Loucy (cell line): ENCODE results near the gene GLB1L.

Source experiments
- H2AFZ ChIP-seq: fragments of 200-600 bp; sonication (generic); 2 replicates; pipeline ENCODE4 v1.6.0; 2016; ENCODE audit warnings: antibody characterized with exemption, mild to moderate bottlenecking, low read length, moderate library complexity
- H3F3A ChIP-seq: fragments of 200-600 bp; 2 replicates; pipeline ENCODE4 v1.6.0; 2016; ENCODE audit warnings: antibody characterized with exemption, low read depth, mild to moderate bottlenecking
- H3K27me3 ChIP-seq: fragments of 200-600 bp; sonication (generic); 2 replicates; pipeline ENCODE4 v1.6.1; 2014; ENCODE audit warnings: low read length, mild to moderate bottlenecking; ENCODE audit not compliant: insufficient read depth, poor library complexity, severe bottlenecking
- H3K36me3 ChIP-seq: fragments of 200-600 bp; sonication (generic); 2 replicates; pipeline ENCODE4 v1.6.1; 2016; ENCODE audit warnings: low read length; ENCODE audit not compliant: insufficient read depth
- H3K4me1 ChIP-seq: fragments of 200-600 bp; sonication (generic); 2 replicates; pipeline ENCODE4 v1.5.1; 2014; ENCODE audit warnings: low read length, mild to moderate bottlenecking; ENCODE audit not compliant: insufficient read depth, poor library complexity, severe bottlenecking
- H3K4me2 ChIP-seq: fragments of 200-600 bp; sonication (generic); 2 replicates; pipeline ENCODE4 v1.6.0; 2014; ENCODE audit warnings: antibody characterized with exemption, low read length, low read depth, mild to moderate bottlenecking; ENCODE audit not compliant: poor library complexity, severe bottlenecking
- H3K4me3 ChIP-seq: fragments of 200-600 bp; sonication (generic); 2 replicates; pipeline ENCODE4 v1.5.1; 2014; ENCODE audit warnings: low read length, mild to moderate bottlenecking, mixed read lengths; ENCODE audit not compliant: poor library complexity, severe bottlenecking
- H3K79me2 ChIP-seq: fragments of 200-600 bp; sonication (generic); 2 replicates; pipeline ENCODE4 v1.6.1; 2014; ENCODE audit warnings: low read length; ENCODE audit not compliant: insufficient read depth
- H3K9ac ChIP-seq: fragments of 200-600 bp; sonication (generic); 2 replicates; pipeline ENCODE4 v1.6.0; 2014; ENCODE audit warnings: mild to moderate bottlenecking, low read depth, low read length, moderate library complexity; ENCODE audit not compliant: poor library complexity, severe bottlenecking
- H3K9me2 ChIP-seq: fragments of 200-600 bp; sonication (generic); replicated peaks from 2 replicates; pipeline ENCODE4 v1.6.1; 2016; ENCODE audit warnings: low read depth, low read length, mixed read lengths
- H3K9me3 ChIP-seq: fragments of 200-600 bp; sonication (generic); 2 replicates; pipeline ENCODE4 v1.6.1; 2014; ENCODE audit warnings: mild to moderate bottlenecking, antibody characterized with exemption, low read length, low read depth; ENCODE audit not compliant: insufficient read depth
- H4K20me1 ChIP-seq: fragments of 200-600 bp; sonication (generic); 2 replicates; pipeline ENCODE4 v1.6.0; 2014; ENCODE audit warnings: antibody characterized with exemption, low read length, mild to moderate bottlenecking; ENCODE audit not compliant: insufficient read depth, poor library complexity, severe bottlenecking
- EZH2phosphoT487 ChIP-seq: fragments of 200-600 bp; IDR thresholded peaks from 2 replicates; pipeline ENCODE4 v1.6.1; 2018; ENCODE audit warnings: antibody characterized with exemption, mild to moderate bottlenecking, moderate library complexity, borderline replicate concordance
- TF ChIP-seq, protein P1 (sequence below): fragments of 200-600 bp; sonication (generic); conservative IDR thresholded peaks from 2 replicates; pipeline ENCODE4 v1.5.1; 2014; ENCODE audit warnings: mild to moderate bottlenecking, antibody characterized with exemption, low read length

Gene GLB1L

DNA sequence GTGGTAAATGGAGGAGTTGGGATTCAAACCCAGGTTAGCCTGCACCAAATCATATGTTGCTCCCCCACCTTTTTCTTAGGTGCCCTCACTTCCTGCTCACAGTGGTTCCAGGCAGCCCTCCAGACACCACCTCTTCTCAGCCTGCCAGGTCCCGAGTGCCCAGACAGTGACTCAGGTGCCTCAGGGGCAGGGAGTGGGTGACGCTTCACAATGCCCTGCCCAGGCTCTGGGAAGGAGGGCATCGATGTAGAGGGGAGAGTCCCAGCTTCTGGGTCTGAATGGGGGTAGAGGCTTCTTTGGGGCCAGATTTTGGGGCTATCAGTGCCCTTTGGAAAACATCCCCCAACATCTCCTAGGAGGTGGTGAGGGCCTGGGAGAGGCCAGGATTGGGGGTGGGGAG, 28.7 kb upstream of the GLB1L start:
- Histone ChIP-seq H3K9me3 (no peaks in the 10 kb centered on the region), H2AFZ (no peak overlapping the region), H3F3A (no peaks in the 10 kb centered on the region), H3K27me3 (no peaks in the 10 kb centered on the region), H3K4me2 (no peak overlapping the region), H3K9ac (no peak overlapping the region), H4K20me1 (no peaks in the 10 kb centered on the region), H3K9me2 (no peaks in the 10 kb centered on the region), H3K4me1 (peaks cover 18% of the 10 kb centered on the region), H3K79me2 (no peaks in the 10 kb centered on the region), H3K36me3 (no peaks in the 10 kb centered on the region), H3K4me3 (no peak overlapping the region)
- no peak for TF ChIP-seq EZH2phosphoT487
- TF ChIP-seq, protein P1, sequence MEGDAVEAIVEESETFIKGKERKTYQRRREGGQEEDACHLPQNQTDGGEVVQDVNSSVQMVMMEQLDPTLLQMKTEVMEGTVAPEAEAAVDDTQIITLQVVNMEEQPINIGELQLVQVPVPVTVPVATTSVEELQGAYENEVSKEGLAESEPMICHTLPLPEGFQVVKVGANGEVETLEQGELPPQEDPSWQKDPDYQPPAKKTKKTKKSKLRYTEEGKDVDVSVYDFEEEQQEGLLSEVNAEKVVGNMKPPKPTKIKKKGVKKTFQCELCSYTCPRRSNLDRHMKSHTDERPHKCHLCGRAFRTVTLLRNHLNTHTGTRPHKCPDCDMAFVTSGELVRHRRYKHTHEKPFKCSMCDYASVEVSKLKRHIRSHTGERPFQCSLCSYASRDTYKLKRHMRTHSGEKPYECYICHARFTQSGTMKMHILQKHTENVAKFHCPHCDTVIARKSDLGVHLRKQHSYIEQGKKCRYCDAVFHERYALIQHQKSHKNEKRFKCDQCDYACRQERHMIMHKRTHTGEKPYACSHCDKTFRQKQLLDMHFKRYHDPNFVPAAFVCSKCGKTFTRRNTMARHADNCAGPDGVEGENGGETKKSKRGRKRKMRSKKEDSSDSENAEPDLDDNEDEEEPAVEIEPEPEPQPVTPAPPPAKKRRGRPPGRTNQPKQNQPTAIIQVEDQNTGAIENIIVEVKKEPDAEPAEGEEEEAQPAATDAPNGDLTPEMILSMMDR, result no peak

DNA sequence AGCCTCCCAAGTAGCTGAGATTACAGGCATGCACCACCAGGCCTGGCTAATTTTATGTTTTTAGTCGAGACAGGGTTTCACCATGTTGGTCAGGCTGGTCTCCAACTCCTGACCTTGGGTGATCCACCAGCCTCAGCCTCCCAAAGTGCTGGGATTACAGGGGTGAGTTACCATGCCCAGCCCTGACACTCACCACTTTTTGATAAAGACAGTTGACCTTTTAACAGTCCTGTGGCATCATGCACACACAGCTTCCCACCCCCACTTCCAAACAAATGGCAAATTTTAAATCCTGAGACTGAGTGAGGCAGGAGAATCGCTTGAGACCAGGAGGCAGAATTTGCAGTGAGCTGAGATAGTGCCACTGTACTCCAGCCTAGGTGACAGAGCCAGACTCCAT, 27.8 kb upstream of the GLB1L start:
- Histone ChIP-seq H3K9me2 (no peaks in the 10 kb centered on the region), H3K4me3 (no peak overlapping the region), H3K4me1 (peaks cover 9% of the 10 kb centered on the region), H3F3A (no peaks in the 10 kb centered on the region), H3K9me3 (no peaks in the 10 kb centered on the region), H4K20me1 (no peaks in the 10 kb centered on the region), H3K9ac (no peak overlapping the region), H2AFZ (no peak overlapping the region), H3K4me2 (no peak overlapping the region), H3K36me3 (no peaks in the 10 kb centered on the region), H3K27me3 (no peaks in the 10 kb centered on the region), H3K79me2 (no peaks in the 10 kb centered on the region)
- TF ChIP-seq, protein P1, result no peak
- no peak for TF ChIP-seq EZH2phosphoT487

DNA sequence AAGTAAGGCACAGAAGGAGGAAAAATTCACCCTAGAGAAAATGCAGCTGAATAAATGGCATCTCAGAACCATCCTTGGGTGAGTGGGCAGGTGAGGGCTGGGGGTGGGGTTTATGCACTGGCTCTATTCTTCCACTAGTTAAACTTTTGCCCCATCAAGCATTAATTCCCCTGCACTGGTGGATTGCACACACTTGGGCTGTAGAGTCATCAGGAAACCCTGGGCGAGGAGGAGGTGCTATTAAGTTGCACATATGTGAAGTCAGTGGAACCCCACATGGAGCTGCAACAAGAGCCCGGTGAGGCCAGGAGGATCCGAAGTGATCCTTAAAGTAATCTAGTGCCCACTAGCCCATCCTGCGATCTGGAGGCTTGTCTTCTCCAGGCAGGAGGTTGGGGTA, 27.1 kb upstream of the GLB1L start:
- H3K79me2 ChIP-seq, result no peaks in the 10 kb centered on the region
- H3K4me3 ChIP-seq, result no peak overlapping the region
- no peaks in the 10 kb centered on the region for H3F3A ChIP-seq
- H3K27me3 ChIP-seq, result no peaks in the 10 kb centered on the region
- peaks cover 2% of the 10 kb centered on the region for H3K4me1 ChIP-seq
- H3K4me2 ChIP-seq, result no peak overlapping the region
- no peaks in the 10 kb centered on the region for H3K36me3 ChIP-seq
- no peak overlapping the region for H2AFZ ChIP-seq
- no peaks in the 10 kb centered on the region for H3K9me2 ChIP-seq
- TF ChIP-seq EZH2phosphoT487, result no peak
- TF ChIP-seq, protein P1, result no peak
- no peaks in the 10 kb centered on the region for H4K20me1 ChIP-seq
- H3K9ac ChIP-seq, result no peak overlapping the region
- H3K9me3 ChIP-seq, result no peaks in the 10 kb centered on the region
